K562 treated with DMSO at 1 percent for 12 hours (cell line): ENCODE results near the gene FICD. TPM values are rescaled to one million over a fixed set of nuclear protein-coding genes. Genes with fewer than 3 reads are reported as not detected.

Source experiments
- total RNA-seq: library from RNA; unstranded; fragments of 300-600 nt; gene quantifications from 2 replicates; pipeline ENCODE4 v1.2.3, GENCODE V29; 2022; ENCODE audit not compliant: insufficient read depth

Gene FICD
- 2.9 and 6.0 TPM in 2 replicates for total RNA-seq

GRCh38 chr12:108514973-108515814 is at the start of gene FICD:
Gene FICD, plus strand, starts transcription at chr12:108515277. Its CDS starts 1,696 bp downstream, at chr12:108516973.

GRCh38 chr12:108560752-108561719 is 46.0 kb downstream of the FICD start, which contains the start of gene SART3:
Gene SART3, minus strand, starts transcription at chr12:108561173. Its CDS starts 19 bp downstream, at chr12:108561154.

GRCh38 chr12:108562348-108563135 is 47.5 kb downstream of the FICD start, which contains the start of gene ISCU:
Gene ISCU, plus strand, starts transcription at chr12:108562596. Its CDS starts 27 bp downstream, at chr12:108562623.

Other genes with a start within 250 kb of the FICD start
- gene CMKLR1, start 176.0 kb upstream of the FICD start, total RNA-seq, result not detected in 2 replicates
- gene SART3, start 45.9 kb downstream of the FICD start, total RNA-seq, result 15.4 and 40.5 TPM in 2 replicates
- gene ISCU, start 47.3 kb downstream of the FICD start, total RNA-seq, result 113 and 119 TPM in 2 replicates
- gene TMEM119, start 82.8 kb downstream of the FICD start, total RNA-seq, result not detected in 2 replicates
- 2.4 and 4.6 TPM in 2 replicates for gene SELPLG, start 118.6 kb downstream of the FICD start, total RNA-seq
- 39.0 and 87.5 TPM in 2 replicates for gene CORO1C, start 216.2 kb downstream of the FICD start, total RNA-seq